HG03378 (cell line): ENCODE measurements around the gene MAPK8IP2.

Experiments
- ATAC-seq: cut with Tn5 transposase; IDR thresholded peaks from one replicate; pipeline ENCODE4 v1.9.1; 2021; ENCODE audit warnings: mild to moderate bottlenecking, moderate library complexity; ENCODE audit not compliant: unreplicated experiment

MAPK8IP2 gene

DNA sequence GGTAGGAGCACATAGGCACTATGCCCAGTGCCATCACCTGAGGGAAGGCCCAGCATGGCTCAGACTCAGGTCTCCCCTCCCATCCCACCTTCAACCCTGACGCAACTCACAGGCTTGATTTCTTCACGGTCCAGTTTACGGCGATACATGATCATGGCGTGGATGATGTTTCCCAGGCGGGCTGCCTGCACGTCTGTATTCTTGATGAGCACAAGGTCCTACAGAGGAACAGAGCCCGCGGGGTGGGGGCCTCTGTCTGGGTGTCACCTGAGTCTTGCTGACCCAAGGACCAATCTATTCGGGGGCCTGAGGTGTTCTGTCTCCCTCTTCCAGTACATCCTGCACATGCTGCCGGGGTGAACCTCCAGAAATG, 26.2 kb upstream of the MAPK8IP2 start:
- no peak for ATAC-seq

DNA sequence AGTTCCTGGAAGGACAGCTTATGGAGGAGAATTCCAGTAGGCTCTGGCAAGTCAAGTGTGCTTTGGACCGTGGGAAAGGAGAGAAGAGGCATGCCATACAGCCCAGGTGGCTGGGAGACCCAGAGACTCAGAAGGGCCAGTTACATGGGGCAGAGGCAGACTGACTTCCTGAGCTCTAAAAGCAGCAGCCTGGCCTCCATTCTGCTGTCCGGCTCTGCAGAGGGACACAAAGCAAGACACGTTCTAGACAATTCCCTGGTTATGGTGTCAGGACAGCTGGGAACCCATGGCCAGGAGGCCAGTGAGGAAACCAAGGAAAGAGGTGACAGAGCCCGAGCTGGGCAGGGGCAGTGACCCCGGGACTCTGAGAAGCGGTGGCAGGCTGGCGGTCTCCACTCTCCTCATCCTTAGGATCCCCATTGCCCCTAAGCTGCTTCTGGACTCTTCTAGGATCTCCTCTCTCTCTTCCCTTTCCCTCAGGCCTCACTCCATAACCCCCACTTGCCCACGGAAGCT, 25.1 kb upstream of the MAPK8IP2 start:
- ATAC-seq = no peak

- ATAC-seq = no peak
These were observed 24.5 kb upstream of the MAPK8IP2 start for GRCh38 chr22:50576070-50576469.

DNA sequence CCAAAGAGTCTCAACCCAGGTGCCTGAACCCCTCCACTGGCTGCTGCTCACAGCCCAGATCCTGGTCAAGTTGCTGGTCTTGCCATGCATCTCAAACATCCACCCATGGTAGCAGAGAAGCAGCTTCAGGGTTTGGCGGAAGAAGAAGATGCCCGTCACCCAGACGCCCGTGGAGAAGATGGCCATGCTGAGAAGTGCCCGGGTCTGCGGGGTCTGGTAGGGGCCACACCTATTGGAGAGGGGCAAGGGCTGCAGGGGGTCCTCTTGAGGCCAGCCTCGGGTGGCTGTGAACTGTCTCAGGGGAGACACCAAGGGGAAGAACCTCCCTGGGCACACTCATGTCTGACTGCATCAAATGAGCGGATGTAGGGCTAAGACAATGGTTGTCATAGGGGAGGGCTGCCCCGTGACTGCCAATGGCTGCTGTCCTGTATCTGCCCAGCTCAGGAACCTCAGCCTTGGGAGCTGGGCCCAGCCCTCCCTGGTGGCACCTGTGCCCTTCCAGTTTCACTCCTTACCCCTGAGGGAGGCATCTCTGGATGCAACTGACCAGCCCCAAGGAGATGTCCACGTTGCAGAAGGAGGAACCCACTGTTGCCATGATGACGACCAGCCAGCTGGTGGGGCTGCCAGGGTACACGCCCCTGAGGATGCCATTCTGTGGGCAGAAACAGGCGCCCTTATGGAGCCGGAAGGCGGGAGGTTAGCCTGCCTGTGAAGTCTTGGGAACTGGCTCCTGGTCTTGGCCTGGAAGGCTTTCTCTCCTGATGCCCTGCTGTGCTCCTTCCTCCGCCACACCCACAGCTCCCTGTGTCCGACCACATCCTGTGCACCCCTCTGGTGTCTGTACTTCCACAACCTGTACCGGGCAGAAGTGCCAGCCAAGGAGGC, 23.5 kb upstream of the MAPK8IP2 start:
- ATAC-seq = no peak

GRCh38 chr22:50577697-50577986, 23.0 kb upstream of the MAPK8IP2 start:
- ATAC-seq = no peak

DNA sequence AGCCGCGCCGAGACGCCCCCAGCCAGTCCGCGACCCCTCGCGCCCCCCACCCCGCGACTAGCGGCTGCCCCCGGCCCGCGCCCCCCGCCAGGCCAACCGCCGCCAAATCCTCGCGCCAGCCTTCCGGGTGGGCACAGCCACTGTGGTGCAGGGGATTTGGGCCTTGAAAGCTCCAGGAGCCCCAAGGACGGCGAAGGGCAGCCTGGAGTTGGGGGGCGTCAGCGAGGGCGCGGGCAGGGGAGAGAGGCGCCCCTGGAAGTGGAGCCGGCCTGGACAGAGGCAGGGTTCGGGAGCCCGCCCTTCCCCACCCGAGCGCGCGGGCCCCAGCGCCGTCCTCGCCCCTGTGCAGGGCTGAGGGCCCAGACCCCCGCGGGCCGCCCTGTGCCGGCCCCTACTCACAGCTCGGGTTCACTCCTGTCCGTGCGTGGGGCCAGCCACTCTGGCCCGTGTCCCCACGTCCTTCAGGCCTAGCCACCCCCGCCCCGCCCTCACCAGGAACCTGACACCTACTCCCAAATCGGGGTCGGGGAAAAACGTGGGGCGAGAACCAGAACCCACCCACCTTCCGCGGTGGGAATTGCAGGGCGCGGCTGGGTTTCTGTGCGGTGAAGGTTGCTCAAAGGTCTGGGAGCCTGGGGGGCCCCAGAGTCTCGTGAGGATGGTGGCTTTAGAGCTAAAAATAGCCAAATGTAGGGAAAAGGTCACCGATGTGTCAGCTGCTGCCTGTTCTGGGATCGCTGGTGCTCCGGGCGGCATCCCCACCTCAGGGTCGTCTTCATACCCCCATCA, 22.4 kb upstream of the MAPK8IP2 start, which contains the start of gene CPT1B:
Gene CPT1B, minus strand, starts transcription at position 441 of the 789 bp plus-strand sequence. CDS start 512 bp downstream, outside the sequence.
- no peak for ATAC-seq

DNA sequence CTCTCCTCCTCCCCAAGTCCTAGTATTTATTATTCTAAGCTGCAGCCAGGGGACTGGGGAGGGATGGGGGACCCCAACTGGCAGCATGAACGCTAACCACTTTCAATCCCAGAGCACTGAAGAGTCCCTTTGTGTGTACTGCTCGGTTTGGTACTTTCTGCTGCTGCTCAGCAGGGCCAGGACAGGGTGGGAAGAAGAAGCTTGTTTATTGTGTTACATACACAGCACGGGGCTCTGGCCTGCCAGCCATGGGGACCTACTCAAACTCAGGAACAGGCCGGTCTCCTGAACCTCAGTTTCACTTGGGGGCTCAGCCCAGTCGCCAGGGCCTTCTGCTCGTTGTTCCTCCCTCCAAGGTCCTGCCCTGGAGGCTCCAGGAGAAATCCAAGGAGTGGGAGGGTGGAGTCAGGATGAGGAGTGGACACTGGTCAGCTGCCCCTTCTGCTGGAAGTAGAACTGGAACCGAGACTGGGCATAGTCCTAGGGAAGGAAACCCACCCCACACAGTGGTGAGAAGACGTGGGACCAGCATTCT, 21.8 kb upstream of the MAPK8IP2 start:
- no peak for ATAC-seq

GRCh38 chr22:50579752-50580151, 20.8 kb upstream of the MAPK8IP2 start:
- ATAC-seq = no peak

- no peak for ATAC-seq
These were observed 19.3 kb upstream of the MAPK8IP2 start for GRCh38 chr22:50581031-50581949.

DNA sequence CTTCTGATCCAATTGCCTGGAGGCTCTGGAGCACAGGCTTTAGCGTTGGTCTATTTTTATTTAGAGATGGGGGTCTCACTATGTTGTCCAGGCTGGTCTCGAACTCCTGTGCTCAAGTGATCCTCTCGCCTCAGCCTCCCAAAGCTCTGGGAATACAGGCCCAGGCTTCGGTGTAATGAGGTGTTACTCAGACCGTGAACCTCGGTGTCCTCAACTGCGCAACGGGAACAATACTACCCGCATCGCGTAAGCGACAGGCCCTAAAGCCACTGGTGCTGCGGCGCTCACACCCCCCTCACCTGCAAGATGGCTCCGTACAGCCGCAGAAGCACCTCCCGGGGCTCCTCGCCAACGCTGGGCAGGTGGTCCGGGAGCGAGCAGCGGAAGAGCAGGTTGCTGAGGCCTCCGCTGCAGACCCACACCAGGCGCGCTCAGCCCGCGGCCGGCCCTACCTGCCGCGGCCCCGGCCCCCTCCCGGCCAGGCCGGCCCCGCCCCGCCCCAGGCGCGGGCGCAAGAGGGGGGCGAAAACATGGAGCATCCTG, 18.6 kb upstream of the MAPK8IP2 start:
- peak; percentile 10 for ATAC-seq

- ATAC-seq = peak; percentile 82
These were observed 17.9 kb upstream of the MAPK8IP2 start, which contains the start of gene CHKB for GRCh38 chr22:50582493-50583293. TSS of gene CHKB (minus strand) at chr22:50582849. CDS start at chr22:50582781, 68 bp downstream.

- peak; percentile 22 for ATAC-seq
These were observed 17.2 kb upstream of the MAPK8IP2 start for GRCh38 chr22:50583294-50583861.

GRCh38 chr22:50584106-50585096, 16.2 kb upstream of the MAPK8IP2 start:
- ATAC-seq = no peak

- no peak for ATAC-seq
These were observed 15.4 kb upstream of the MAPK8IP2 start for GRCh38 chr22:50585238-50585637.

GRCh38 chr22:50585781-50586180, 14.8 kb upstream of the MAPK8IP2 start:
- no peak for ATAC-seq

DNA sequence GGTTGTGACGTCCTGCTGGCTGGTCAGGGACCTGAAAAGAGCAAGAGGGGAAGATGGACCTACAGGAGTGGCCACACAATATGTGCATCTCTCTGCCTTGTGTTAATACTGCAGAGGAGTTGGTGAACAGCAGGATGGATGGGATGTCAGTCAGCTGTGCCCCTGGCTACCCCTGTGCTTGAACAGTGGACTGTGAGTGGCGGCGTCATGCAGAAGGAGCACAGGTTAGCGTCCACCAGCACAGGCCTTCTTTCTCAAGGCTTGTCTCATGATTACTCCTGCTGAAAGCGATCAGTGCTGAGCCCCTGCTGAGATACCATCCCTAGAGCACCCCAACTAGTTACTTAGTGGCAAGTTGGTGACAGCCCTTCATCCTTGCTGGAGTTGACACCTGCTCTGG, 14.2 kb upstream of the MAPK8IP2 start:
- no peak for ATAC-seq

GRCh38 chr22:50587407-50587806, 13.2 kb upstream of the MAPK8IP2 start:
- ATAC-seq = no peak

DNA sequence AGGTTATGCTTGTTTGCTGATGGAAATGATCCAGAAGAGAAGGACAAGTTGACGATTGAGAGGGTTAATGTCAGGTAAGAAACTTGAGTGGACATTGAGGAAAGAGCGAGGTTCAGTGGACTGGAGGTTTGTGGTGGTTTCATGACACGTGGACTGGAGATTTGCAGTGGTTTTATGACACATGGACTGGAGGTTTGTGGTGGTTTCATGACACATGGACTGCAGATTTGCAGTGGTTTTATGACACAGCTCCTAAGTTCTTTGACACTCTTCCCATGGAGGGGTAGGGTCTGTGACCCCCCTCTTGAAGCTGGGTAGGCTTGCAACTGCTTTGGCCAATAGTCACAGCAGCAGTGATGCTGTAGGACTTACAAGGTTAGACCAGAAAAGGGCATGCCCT, 5.4 kb upstream of the MAPK8IP2 start:
- no peak for ATAC-seq
